Measurements from ENCODE around the gene SCEL.
"Not testable (repeated sequence)": the region's sequence is repeated elsewhere in the genome, so short reads cannot be mapped to it uniquely, and the experiment has no call there.

The SCEL gene

GRCh38 chr13:77558016-77558415 is 22.5 kb downstream of the SCEL start:
- no peak for DNase-seq (ENCODE audit: low read depth in 2 of 2)

- no peak for DNase-seq (ENCODE audit: low read depth in 2 of 2)
These were observed 27.6 kb downstream of the SCEL start for GRCh38 chr13:77563111-77563510.

DNA sequence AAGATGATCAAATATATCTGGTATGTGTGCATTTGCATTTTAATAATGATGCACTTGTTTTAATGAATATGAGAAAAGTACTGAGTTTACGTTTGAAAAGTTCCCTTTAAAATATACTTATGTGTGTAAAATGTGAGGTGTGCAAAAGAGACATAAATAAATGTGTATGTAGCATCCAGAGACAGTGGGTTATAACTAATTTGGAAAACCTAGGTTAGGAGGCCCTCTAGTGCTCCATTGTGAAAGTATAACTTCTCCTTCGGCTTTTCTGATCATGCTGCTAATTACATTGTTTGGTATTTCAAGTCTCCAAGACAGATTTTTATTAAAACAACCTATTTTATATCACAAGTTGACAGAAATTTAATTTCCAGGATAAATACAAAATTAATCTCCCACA is 30.1 kb downstream of the SCEL start:
- no peak for DNase-seq (ENCODE audit: low read depth in 2 of 2)

DNA sequence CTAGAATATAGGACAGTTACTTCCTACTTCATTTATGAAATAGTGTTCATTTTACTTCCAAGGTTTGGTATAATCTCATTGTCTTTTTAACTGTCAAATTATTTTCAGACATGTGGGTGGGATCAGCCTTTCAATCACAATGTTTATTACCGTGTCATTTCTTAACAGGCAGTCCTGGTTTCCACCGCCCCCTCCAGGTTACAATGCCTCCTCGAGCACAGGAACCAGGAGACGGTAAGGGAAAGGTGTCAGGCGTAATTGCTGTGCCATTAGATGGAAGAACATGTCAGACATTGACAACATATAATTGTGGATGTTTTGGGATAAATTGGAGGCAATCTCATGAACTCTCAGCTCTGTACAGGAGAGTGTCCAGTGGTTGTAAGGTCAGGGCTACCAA is 36.5 kb downstream of the SCEL start:
- DNase-seq (ENCODE audit: low read depth in 2 of 2) = no peak

- DNase-seq (ENCODE audit: low read depth in 2 of 2) = no peak
These were observed 38.6 kb downstream of the SCEL start for GRCh38 chr13:77574096-77574495.

GRCh38 chr13:77579959-77580358 is 44.5 kb downstream of the SCEL start:
- DNase-seq (ENCODE audit: low read depth in 2 of 2) = no peak

DNA sequence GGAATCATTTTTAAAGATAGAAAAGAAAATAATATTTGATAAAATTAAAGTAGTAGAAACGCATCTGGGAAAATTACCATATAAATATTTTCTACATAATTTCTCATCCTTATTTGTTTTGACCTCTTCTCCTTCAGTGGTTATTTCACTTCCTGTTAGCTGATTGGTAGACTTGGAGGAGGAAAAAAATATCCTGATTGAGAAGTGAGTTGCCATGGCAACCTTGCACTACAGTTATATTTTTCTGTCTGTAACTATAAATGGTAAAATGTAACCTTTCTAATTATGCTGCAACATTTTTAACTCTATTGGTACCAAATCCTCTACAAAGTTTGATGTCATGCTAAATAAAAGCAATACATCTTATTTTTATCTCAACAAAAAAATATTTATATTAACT is 45.2 kb downstream of the SCEL start:
- DNase-seq (ENCODE audit: low read depth in 2 of 2) = no peak

DNA sequence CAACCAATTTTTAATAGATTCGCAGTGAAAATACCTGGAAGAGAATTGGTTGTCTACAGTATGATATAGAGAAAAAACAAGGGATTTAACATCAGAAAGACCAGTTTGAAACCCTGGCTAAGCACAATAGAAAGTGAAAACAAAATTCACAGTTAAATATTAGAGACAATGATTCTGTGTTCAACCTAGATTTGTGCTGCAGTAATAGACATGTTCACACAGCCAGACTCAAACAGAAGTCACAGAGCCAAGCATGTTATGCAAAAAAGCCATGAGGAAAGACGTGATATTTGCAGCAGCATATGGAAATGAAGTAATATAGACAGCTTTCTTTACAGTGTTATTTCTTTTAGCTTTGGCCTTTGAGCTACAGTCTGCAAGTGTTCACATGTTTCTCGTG is 48.1 kb downstream of the SCEL start:
- DNase-seq (ENCODE audit: low read depth in 2 of 2) = no peak

GRCh38 chr13:77584106-77584505 is 48.6 kb downstream of the SCEL start:
- DNase-seq (ENCODE audit: low read depth in 2 of 2) = no peak

DNA sequence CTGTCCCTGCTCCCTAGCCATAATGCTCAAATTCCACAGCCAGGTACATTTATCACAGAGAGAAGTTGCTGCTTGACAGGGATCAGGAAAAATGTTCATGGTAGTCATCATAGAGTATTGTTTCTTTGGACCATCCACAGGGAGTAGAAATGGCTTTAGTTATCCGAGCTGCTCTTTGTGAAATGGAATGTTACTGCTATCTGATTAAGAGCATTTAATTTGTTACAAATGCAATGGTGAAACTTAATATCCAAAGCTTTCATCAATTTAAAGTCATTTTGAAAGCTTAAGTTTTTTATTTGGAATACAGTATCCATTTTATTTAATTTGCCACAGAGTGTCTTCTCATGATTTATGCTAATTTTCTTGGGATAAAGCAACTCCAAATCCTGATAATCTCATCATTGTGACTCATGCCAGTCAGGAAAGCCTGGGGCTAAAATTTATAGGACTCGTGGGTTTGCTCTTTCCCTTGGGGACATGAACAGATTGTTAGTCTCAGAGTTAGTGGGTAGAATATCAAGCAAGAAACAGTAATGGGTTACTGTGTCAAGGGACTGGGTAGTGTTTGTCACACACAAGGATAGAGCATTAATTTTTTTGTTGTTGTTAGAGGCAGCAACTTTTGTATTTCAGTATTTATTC is 59.8 kb downstream of the SCEL start:
- no peak for DNase-seq (ENCODE audit: low read depth in 2 of 2)

DNA sequence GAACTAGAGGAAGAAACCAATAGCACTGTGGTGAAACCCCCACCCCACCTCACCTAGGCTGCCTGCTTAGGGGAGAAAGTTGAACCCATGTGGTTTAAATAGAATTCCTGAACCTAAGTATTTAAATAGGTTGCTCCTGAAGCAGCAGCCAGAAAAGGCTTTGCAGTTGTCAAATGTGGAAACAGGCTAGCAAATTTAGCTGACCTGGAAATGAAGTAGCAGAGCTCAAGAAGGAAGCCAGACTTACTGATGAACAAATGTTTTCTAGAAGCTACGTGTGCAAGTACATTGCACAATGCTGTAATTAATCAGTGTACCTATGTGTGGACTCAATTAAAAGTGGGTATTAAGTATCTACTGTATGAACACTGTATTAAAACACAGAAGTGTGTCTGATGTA is 61.3 kb downstream of the SCEL start:
- DNase-seq (ENCODE audit: low read depth in 2 of 2) = no peak

GRCh38 chr13:77599351-77599750 is 63.8 kb downstream of the SCEL start:
- DNase-seq (ENCODE audit: low read depth in 2 of 2) = no peak

DNA sequence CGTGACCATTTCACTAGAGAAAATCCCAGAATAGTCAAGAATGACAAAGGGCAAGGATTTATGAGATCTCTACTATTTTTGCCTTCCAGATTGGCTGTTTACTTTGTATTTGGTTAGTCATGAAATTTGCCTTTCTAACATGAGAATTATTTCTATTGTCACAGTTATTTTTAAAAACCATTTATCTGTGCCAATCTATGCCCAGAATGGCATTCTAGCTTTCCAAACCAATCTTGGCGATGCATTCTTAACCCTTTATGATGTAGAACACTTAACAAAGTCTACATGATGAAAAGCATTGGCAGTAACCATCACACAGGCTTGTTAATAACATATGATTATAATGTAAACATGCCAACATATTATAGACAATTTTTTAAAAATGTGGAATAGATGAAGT is 65.2 kb downstream of the SCEL start:
- DNase-seq (ENCODE audit: low read depth in 2 of 2) = no peak

GRCh38 chr13:77611068-77611467 is 75.6 kb downstream of the SCEL start:
- no peak for DNase-seq (ENCODE audit: low read depth in 2 of 2)

DNA sequence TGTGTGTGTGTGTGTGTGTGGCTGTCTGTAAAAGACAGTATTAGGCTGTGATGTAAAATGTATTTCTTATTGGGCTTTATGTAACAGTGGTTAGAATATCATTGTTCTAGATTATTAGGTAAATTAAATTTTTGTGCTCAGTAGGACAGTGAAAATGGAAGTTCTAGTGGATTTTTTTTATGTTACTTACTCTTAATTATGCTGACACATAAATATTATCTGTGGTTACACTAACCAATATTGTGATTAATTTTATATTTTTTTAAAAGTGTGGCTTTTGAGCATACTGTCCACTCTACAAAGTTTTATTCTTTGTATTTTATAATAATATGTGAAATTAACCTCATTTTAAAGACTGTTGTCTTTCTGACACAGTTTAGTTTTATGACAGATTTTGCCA is 80.5 kb downstream of the SCEL start:
- DNase-seq (ENCODE audit: low read depth in 2 of 2) = no peak

GRCh38 chr13:77619655-77620054 is 84.1 kb downstream of the SCEL start:
- DNase-seq (ENCODE audit: low read depth in 2 of 2) = no peak

DNA sequence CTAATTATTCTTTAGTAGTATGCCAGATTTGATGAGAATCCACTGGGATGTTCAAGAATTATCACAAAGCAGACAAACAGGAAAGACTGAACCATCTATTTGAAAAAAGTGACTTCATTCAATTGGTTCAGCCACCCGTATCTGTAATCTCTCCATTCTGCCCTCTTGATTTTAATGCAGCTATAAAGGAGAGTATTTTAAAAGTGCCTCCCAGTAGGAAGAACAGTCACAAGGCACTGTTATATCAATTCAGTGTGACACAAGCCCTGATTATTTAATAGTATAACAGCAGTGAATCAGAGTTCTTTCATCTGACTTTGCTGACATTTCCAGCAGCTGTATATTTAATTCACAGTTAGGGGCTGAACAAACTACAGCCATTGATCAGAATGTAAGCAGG is 84.6 kb downstream of the SCEL start:
- no peak for DNase-seq (ENCODE audit: low read depth in 2 of 2)

GRCh38 chr13:77623806-77624205 is 88.3 kb downstream of the SCEL start:
- DNase-seq (ENCODE audit: low read depth in 2 of 2) = no peak

DNA sequence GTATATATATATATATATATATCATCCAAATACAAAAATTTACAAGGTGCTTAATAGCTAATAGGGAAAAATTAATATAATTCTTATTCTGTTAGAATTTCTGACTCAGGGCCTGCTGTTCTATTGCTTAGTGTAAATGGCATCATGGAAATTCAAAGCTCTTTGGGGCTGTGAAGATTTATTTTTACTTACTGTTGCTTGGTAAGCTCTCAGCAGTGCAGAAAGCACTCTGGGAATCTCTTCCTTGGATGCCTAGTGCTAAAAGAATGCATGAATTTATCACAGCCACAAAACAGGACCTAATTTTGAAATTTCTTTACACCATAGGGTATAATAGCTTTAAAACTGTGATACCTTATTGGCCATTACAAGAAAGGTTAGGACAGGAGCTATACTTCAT is 92.7 kb downstream of the SCEL start:
- DNase-seq (ENCODE audit: low read depth in 2 of 2) = no peak

- DNase-seq (ENCODE audit: low read depth in 2 of 2) = no peak
These were observed 102.1 kb downstream of the SCEL start for GRCh38 chr13:77637588-77637987.

DNA sequence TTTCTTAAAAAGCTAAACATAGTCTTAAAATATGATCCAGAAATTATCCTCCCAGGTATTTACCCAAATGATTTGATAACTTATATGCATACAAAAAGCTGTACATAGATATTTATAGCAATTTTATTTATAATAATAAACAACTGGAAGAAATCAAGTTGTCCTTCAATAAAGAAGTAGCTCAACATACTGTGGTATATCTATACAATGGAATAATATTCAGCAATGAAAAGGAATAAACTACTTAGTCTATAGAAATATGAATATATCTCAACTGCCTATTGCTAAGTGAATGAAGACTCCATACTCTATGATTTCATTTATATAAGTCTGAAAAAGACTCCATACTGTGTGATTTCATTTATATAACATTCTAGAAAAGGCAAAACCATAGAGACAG is 114.9 kb downstream of the SCEL start:
- no peak for DNase-seq (ENCODE audit: low read depth in 2 of 2)

GRCh38 chr13:77653301-77653700 is 117.8 kb downstream of the SCEL start:
- DNase-seq (ENCODE audit: low read depth in 2 of 2) = no peak

GRCh38 chr13:77660016-77660415 is 124.5 kb downstream of the SCEL start:
- DNase-seq (ENCODE audit: low read depth in 2 of 2) = not testable (repeated sequence)

DNA sequence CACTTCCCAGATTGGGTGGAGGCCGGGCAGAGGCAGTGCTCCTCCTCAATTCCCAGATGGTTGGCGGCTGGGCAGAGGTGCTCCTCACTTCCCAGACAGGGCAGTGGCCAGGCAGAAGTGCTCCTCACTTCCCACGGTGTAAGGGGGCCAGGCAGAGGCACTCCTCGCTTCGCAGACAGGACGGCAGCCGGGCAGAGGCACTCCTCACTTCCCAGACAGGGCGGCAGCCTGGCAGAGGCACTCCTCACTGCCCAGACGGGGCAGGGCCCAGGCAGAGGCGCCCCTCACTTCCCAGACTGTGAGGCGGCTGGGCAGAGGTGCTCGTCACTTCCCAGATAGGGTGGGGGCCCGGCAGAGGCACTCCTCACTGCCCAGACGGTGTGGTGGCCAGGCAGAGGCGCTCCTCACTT is 125.3 kb downstream of the SCEL start:
- DNase-seq (ENCODE audit: low read depth in 2 of 2) = no peak

All from stimulated activated CD8-positive, alpha-beta memory T cell treated with anti-CD3 and anti-CD28 coated beads, Interleukin-2, amount 100 ng/mL, for 48 hours (primary cell).